ENCODE data around the gene RHOG. TPM values are rescaled to one million over a fixed set of nuclear protein-coding genes. Genes with fewer than 3 reads are reported as not detected.
A peak's percentile ranks its signal among the peaks of the same experiment; 100 is the strongest.

The RHOG gene
- total RNA-seq, 1 experiment from 2014 or later: 26.4 TPM

- H3K27ac Mint-ChIP-seq: peak overlapping the region; percentile 83 to 99 (median 94); a peak in 5 of 7 replicates
These were observed 13.1 kb downstream of the RHOG start for GRCh38 chr11:3827434-3828186.

More at GRCh38 chr11:3827434-3828186, 13.1 kb downstream of the RHOG start:
- Histone ChIP-seq H4K8ac (replicated peaks; ENCODE audit: insufficient read length, low read depth, low read length) (no peak overlapping the region), H4K5ac (ENCODE audit: insufficient read length, low read depth, low read length) (no peak overlapping the region), H3K18ac (ENCODE audit: insufficient read length, low read depth, low read length) (no peak overlapping the region), H3K27ac (ENCODE audit: insufficient read length, low read depth, low read length) (no peak overlapping the region), H3K27me3 (ENCODE audit: insufficient read depth, low read length) (no peaks in the 10 kb centered on the region), H3K9me3 (ENCODE audit: control insufficient read depth, low read depth, low read length) (no peaks in the 10 kb centered on the region), H3K4ac (ENCODE audit: low read depth, low read length) (no peak overlapping the region), H2BK12ac (ENCODE audit: insufficient read length, low read depth, low read length) (no peak overlapping the region), H2BK120ac (ENCODE audit: low read depth, low read length, poor library complexity, severe bottlenecking) (no peak overlapping the region), H2BK20ac (ENCODE audit: low read depth, low read length, poor library complexity, severe bottlenecking) (no peak overlapping the region), H3K23ac (ENCODE audit: insufficient read length, low read depth, low read length) (no peak overlapping the region), H3K56ac (ENCODE audit: insufficient read length, low read depth, low read length) (no peak overlapping the region), H3K9ac (ENCODE audit: extremely low read depth, insufficient read length, low read length) (no peak overlapping the region), H4K20me1 (ENCODE audit: control insufficient read depth, insufficient read depth, insufficient read length) (peaks cover 6% of the 10 kb centered on the region), H2AK5ac (ENCODE audit: insufficient read length, low read length) (no peak overlapping the region), H3K14ac (ENCODE audit: insufficient read depth, low read length) (no peak overlapping the region; the same call in 1 of the 2 replicates), H3K79me2 (ENCODE audit: insufficient read depth, low read length) (no peaks in the 10 kb centered on the region), H4K91ac (ENCODE audit: insufficient read length, low read depth, low read length) (no peak overlapping the region), H3K23me2 (ENCODE audit: insufficient read length, low read depth, low read length, poor library complexity, severe bottlenecking) (no peaks in the 10 kb centered on the region), H3K4me2 (ENCODE audit: insufficient read depth, insufficient read length, low read length) (no peak overlapping the region), H3T11ph (ENCODE audit: low read length) (no peak overlapping the region), H2AFZ (ENCODE audit: low read length) (no peak overlapping the region), H2BK15ac (ENCODE audit: low read depth, low read length) (no peak overlapping the region), H3K79me1 (ENCODE audit: insufficient read depth, low read depth, low read length, poor library complexity, severe bottlenecking) (no peaks in the 10 kb centered on the region), H2BK5ac (ENCODE audit: insufficient read length, low read length) (no peak overlapping the region), H3K4me1 (ENCODE audit: insufficient read depth, low read length) (peaks cover 13% of the 10 kb centered on the region; the same call in 1 of the 2 replicates)
- Mint-ChIP-seq H3K4me3 (no peak overlapping the region), H3K4me1 (peaks cover 46% of the 10 kb centered on the region in 2 experiments), H3K27me3 (ENCODE audit: low read depth) (no peaks in the 10 kb centered on the region), H3K36me3 (ENCODE audit: insufficient read depth in 1 of 3, low read depth in 3 of 3) (peaks cover 37 to 66% (median 58%) of the 10 kb centered on the region in 3 experiments), H3K9me3 (no peaks in the 10 kb centered on the region)
- DNase-seq: no peak
- no peak for TF ChIP-seq CTCF (conservative IDR thresholded peaks at IDR 0.05)
- no CpG with 5 or more reads among the region's 35 CpGs for WGBS (ENCODE audit: extremely low coverage, insufficient read length, low lambda C conversion rate)

Measured in H9 (cell line).